Astrocyte of the cerebellum (primary cell): ENCODE results near the gene LSMEM2.
A peak's percentile ranks its signal among the peaks of the same experiment; 100 is the strongest.
"Not testable (repeated sequence)": the region's sequence is repeated elsewhere in the genome, so short reads cannot be mapped to it uniquely, and the experiment has no call there.

Experiments
- DNase-seq: peaks from one replicate; pipeline ENCODE4 v3.0.0-alpha.2; 2011; ENCODE audit warnings: low read depth
- H3K4me3 ChIP-seq: 2 replicates; pipeline ENCODE4 v1.5.1; 2011; ENCODE audit warnings: mild to moderate bottlenecking, low read depth, low read length, moderate library complexity
- in situ Hi-C: cut with HindIII; loops from 2 replicates; pipeline ENCODE4 v1.10.0; 2017; ENCODE audit warnings: low sequenced_read_pairs
- TF ChIP-seq, protein P1 (sequence below): IDR thresholded peaks from 2 replicates; pipeline ENCODE4 v1.5.1; 2012; ENCODE audit warnings: low read length, low read depth, moderate library complexity, mild to moderate bottlenecking; ENCODE audit errors: missing control alignments

The LSMEM2 gene

DNA sequence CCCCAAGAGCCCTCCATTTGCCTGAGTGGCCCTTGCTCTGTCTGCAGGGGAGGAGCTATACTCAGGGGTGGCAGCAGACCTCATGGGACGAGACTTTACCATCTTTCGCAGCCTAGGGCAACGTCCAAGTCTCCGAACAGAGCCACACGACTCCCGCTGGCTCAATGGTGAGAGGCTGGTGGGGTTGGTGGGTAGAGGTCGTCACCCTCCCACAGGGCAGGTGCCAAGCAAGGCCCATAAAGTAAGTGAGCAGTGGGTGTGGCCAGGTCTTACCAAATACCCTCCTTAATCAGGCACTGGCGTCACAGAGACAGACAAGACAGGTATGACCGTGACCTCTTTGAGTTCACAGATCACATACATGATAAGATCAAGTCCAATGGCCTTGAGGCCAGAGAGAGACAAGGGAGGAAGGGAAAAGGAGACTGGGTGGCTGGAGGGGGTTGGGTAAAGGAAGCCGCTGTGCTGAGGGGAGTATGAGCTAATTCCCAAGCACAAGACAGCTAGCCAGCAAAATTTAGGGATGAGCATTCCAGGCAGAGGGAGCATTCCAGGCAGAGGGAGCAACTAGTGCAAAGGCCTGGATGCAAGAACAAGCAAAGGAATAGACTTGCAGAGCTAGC lies 7.5 kb upstream of the LSMEM2 start:
- TF ChIP-seq, protein P1, sequence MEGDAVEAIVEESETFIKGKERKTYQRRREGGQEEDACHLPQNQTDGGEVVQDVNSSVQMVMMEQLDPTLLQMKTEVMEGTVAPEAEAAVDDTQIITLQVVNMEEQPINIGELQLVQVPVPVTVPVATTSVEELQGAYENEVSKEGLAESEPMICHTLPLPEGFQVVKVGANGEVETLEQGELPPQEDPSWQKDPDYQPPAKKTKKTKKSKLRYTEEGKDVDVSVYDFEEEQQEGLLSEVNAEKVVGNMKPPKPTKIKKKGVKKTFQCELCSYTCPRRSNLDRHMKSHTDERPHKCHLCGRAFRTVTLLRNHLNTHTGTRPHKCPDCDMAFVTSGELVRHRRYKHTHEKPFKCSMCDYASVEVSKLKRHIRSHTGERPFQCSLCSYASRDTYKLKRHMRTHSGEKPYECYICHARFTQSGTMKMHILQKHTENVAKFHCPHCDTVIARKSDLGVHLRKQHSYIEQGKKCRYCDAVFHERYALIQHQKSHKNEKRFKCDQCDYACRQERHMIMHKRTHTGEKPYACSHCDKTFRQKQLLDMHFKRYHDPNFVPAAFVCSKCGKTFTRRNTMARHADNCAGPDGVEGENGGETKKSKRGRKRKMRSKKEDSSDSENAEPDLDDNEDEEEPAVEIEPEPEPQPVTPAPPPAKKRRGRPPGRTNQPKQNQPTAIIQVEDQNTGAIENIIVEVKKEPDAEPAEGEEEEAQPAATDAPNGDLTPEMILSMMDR: no peak
- DNase-seq: no peak
- H3K4me3 ChIP-seq: no peak overlapping the region
- in situ Hi-C loops: no loop called here

DNA sequence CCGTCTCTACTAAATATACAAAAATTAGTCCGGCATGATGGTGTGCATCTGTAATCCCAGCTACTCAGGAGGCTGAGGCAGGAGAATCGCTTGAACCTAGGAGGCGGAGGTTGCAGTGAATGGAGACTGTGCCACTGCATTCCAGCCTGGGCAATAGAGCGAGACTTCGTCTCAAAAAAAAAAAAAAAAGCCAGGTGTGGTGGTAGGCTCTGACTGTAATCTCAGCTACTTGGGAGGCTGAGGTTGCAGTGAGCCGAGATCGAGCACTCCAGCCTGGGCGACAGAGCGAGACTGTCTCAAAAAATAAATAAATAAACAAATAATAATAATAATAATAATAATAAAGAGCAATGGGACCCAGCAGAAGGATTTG lies 6.4 kb upstream of the LSMEM2 start:
- in situ Hi-C loops, H3K4me3 ChIP-seq, DNase-seq: not testable (repeated sequence)

DNA sequence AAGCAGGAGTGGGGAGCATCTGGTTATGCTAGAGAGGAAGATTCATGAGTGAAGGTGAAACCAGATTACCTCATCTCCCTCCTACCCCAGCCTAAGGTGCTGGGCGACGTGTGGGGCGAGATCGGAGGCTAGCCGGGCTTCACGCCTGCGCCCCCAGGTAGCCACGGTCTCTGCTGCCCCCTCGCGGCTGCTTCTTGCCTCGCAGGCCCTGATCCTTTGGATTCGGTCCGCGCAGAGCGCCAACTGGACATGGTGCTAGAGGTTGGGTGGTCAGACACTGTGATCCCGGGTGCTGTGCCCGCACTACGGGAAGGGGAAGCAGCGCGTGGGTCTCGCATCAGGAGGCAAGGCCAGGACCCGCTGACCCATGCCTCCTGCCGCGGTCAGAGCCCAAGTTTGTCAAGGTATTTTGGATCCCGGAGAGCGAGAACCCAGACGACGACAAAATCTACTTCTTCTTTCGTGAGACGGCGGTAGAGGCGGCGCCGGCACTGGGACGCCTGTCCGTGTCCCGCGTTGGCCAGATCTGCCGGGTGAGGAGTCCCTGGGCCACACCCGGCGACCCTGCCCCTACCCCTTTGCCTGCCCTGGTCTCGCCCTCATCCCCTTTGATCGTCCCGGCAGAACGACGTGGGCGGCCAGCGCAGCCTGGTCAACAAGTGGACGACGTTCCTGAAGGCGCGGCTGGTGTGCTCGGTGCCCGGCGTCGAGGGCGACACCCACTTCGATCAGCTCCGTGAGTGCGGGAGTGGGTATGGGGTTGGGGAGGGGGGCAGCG lies 5.8 kb upstream of the LSMEM2 start:
- TF ChIP-seq, protein P1: peak; percentile 91
- DNase-seq: no peak
- in situ Hi-C loops: no loop called here
- peak overlapping the region; percentile 17 for H3K4me3 ChIP-seq

DNA sequence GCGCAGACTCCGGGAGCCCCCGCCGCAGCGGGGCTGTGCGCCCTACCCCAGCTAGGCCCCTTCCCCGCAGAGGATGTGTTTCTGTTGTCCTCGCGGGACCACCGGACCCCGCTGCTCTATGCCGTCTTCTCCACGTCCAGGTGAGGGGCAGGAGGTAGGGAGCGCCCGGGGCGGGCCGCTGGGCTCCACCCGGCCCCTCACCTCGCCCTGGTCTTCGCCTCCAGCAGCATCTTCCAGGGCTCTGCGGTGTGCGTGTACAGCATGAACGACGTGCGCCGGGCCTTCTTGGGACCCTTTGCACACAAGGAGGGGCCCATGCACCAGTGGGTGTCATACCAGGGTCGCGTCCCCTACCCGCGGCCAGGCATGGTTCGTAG lies 5.2 kb upstream of the LSMEM2 start:
- TF ChIP-seq, protein P1: no peak
- in situ Hi-C loops: no loop called here
- DNase-seq: no peak
- H3K4me3 ChIP-seq: no peak overlapping the region

DNA sequence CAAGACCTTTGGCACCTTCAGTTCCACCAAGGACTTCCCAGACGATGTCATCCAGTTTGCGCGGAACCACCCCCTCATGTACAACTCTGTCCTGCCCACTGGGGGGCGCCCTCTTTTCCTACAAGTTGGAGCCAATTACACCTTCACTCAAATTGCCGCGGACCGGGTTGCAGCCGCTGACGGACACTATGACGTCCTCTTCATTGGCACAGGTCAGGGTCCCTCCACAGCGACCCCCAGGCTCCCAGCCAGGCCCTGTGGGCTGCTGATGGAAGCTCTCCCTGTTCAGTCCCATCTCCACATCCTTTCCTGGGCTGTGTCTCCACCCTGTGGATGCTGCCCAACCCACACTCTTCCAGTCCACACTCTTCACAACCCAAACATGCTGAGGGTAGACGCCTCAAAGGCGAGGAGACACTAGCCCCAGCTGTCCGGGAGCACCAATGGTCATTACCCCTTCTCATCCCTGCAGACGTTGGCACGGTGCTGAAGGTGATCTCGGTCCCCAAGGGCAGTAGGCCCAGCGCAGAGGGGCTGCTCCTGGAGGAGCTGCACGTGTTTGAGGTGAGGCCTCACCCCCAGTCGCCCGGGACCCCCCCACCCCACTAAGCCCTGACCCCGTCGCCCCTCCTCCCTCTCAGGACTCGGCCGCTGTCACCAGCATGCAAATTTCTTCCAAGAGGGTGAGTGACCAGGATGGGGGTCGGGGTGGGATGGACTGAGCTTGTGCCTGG lies 4.3 kb upstream of the LSMEM2 start:
- in situ Hi-C loops: no loop called here
- TF ChIP-seq, protein P1: peak; percentile 73
- DNase-seq: no peak
- H3K4me3 ChIP-seq: no peak overlapping the region

DNA sequence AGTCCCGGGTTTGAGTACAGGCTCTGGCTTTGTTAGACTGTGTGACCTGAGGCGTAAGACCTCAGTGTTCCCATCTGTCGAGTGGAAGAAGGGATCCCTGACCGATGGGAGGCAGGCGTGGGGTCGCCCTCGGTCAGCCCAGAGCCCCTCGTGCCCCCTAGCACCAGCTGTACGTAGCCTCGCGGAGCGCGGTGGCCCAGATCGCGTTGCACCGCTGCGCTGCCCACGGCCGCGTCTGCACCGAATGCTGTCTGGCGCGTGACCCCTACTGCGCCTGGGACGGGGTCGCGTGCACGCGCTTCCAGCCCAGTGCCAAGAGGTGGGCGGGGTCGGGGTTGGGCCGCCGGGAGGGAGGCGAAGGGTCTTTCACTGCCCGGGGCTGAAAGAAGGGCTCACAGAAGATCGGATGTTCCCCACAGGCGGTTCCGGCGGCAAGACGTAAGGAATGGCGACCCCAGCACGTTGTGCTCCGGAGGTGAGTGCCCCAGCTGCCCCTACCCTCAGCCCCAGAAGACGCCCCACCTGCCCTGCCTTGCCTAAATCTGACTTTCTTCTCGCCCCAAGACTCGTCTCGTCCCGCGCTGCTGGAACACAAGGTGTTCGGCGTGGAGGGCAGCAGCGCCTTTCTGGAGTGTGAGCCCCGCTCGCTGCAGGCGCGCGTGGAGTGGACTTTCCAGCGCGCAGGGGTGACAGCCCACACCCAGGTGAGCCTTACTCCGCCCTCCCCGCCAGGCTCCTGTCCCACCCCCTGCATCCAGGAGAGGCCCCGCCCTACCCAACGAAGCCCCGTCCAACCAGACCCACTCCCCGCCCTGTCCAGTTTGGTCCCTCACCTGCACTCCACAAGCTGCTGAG lies 3.5 kb upstream of the LSMEM2 start:
- in situ Hi-C loops: no loop called here
- H3K4me3 ChIP-seq: no peak overlapping the region
- no peak for DNase-seq
- TF ChIP-seq, protein P1: no peak
